NCI-H446 treated with DMSO at 0.1 percent for 48 hours (cell line): ENCODE results near the gene SEMA5A.
"Not testable (repeated sequence)": the region's sequence is repeated elsewhere in the genome, so short reads cannot be mapped to it uniquely, and the experiment has no call there.

Source experiments
- DNase-seq: peaks from one replicate; lab custom pipeline; 2025; lab: John Stamatoyannopoulos, UW

Gene SEMA5A

DNA sequence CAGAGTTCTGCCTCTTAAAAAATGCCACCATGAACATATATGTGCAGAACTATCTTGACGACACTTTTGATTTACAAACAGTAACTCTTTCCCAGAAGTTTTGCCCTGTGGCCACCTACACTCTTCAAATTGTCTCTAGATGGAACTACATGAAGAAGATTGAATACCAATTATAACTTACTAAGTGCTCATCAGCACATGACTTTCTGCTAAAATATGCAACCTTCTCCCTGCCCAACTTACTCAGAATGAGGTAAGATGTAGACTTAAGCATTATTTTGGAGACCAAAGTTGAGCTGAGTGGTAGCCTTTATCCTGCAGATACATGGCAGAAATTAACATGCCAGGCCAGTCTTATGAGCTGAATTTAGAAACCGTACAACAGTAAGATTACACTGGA is 105.4 kb downstream of the SEMA5A start:
- no peak for DNase-seq

DNA sequence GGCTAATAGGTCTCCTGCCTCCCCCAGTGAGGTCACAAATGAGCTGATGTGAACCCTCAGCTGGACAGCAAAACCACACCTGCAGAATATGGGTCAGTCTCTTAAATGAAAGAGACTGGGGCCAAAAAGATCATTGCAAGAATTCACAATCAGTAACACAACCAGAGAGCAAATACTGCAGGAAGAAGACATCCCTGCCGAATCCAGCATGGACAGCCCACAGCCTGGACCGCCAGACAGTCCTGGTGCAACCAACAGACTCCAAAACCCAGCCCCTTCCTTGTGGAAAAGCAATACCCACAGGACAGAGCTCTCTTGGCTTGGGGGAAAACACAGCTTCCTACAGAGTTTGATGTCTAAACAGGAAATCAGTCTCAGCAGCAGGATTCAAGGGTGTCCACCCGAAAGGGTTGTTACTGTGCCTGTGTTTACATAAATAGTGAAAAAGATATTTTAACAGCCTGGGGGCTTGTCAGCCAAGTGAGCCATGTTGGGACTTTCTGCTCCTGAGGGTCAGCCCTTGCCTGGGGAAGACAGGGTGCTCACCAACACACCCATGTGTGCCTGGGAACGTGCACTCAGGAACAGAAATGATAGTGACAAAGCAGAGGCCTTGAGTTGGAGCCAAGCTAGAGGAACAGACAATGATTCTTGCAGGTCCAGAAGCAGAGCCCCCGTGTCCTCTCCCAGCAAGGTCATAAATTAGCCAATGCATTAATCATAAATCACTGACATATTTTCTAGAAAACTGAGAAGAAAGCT is 106.2 kb downstream of the SEMA5A start:
- DNase-seq: no peak

DNA sequence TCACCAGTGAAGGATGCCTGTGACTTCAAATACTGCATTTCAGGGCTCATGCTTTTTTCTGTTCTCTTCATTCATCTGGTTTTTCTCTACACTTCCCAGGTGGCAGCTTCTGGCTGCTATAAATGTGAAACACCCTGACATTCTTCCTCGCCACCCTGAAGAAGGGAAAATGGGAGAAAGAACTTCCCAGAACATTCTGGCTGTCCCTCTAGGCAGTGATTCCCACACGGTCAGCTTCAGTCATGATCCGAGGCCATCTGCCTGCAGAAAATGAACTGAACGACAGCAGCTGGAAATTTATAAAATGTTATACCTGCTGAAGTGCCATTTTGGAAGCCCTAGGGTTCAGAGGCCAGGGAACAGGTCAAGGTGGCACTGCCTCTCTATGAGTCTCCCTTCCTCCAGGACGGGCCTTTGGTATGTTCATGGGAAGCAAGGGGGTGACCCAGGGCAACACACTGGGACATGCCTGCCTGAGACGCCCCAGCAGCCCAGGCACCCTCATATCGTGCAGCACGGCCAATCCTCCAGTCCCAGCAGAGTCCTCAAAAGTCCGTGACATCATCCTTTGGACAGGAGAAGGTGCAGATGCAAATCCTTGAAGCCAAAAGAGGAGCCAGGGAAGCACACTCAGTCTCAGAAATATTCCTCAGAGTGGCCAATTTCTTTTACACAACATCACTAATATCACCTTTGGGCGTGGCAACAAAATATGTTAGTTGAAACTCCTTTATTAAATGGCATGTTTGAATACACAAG is 107.1 kb downstream of the SEMA5A start:
- no peak for DNase-seq

DNA sequence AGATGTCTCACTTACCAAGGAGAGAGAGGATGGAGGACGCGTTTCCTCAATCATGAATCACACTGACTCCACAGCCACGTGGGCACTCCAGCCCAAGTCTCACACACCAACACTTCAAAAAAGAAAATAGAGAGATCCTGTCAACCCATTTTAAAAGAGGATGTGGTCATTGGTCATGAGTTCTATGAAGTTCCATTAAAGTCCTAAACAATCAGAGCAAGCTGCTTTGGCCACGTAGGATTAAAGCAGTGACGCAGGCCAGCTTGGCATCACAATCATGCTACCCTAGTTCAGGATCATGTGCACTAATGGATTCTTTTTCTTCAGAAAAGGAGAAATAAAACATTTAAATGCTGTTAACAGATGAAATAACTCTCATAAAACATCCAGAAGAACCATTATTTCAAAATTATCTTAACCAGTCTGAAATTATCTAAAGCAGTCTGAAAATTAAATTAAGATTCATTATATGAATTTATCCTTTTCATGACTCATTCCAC is 108.1 kb downstream of the SEMA5A start:
- no peak for DNase-seq

DNA sequence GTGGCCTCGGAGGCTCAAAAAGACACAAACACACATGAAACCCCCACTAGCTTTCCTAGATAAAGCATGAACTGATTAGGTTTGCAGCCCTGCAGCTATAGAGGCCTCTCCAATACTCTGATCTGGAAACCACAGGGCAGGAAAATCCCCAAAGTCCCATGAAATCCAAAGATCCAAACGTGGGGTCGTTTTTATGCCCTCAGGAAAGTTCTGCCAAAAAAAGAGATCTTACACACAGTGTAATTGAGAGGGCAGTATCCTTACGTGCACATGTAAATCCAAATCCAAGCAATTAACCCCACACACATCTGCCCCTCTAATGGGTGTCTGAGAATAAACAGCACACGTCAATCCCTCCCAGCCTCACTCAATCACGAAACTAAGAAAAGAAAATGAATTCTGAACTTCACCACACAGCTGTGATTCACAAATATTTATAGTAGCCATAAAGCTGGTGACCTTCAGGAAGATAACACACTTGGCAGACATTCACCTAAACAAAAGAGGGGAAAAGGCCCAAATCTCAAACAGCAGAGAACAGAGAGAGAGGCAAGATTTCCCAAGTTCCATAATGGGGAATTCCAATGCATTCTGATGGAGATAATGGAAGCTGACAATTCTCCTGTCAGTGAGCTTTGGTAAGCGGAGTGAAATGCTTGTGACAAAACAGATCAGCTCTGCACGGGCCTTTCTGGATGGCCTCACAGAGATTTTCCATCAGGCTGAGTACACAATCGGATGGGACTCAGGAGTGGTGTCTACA is 114.2 kb downstream of the SEMA5A start:
- DNase-seq: no peak

DNA sequence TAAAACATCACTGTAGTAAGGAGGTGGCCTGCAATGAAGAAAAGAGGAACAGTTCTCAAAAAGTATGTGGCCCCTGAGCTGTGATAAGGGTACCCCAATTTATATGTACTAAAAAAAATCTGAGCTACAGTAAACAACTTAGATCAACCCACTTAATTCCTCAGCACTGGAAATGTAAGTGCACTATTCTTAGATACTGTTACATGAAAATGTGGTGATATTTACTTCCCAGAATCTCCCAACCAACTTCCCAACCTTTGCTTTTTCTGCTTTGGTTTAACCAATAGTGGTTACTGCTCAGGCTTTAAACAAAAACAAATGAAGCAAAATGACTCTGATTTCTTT is 114.8 kb downstream of the SEMA5A start:
- DNase-seq: no peak

DNA sequence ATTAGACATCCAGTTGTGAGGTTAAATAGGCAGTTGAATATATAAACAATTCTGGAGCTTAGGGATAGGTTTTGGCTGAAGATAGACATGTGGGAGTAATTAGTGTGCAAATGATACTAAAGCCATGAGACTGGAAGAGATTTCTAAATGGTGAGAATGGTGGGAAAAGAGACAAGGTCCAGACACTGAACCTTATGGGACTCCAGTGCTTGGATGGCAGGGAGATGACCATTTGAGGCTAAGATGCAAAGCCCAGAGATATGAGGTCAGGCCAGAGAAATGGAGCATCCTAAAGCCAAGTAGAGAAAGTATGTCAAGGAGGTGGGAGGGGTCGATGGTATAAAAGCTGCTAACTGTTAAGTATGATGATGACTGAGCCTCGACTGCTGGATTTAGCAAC is 115.6 kb downstream of the SEMA5A start:
- DNase-seq: no peak

DNA sequence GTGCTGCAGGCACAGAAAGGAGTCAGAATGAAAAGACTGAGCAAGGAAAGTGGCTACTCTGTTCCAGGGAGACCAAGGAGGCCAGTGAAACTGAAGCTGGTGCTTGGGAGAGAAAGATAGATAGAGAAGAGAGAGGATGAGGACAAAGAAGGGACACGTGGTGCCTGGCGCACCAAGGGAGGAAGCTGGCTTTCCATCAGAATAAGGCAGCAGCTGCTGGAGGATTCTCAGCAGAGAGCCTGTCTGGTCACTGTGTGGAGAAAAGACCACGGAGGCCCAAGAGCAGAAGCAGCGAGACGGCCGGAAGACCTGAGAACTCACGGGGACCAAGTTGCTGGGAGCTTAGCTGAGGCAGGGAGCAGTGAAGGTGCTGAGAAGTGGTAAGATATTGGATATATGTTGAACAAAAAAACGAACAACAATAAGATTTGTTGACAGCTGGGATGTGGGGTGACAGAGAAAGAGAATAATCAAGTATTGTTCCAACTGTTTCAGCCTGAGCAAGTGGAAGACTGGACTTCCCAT is 116.1 kb downstream of the SEMA5A start:
- DNase-seq: no peak

DNA sequence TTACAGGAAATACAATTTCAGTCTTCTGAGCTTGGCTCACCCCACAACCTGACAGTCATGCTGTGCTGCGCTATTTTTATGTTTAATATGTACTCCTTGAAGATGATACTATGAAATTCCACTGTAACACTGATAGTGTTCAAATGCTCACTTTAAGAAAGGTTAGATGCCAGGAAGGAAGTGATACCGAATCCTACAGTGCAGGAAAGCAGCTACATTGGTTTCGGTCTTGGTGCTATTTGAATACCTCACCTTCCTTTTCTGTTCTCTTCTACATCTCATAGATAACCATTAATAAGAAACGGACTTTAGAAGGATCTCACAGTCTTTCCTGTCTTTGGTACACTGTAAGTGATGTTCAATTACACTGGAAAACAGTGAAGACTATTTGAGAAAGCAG is 117.6 kb downstream of the SEMA5A start:
- no peak for DNase-seq

DNA sequence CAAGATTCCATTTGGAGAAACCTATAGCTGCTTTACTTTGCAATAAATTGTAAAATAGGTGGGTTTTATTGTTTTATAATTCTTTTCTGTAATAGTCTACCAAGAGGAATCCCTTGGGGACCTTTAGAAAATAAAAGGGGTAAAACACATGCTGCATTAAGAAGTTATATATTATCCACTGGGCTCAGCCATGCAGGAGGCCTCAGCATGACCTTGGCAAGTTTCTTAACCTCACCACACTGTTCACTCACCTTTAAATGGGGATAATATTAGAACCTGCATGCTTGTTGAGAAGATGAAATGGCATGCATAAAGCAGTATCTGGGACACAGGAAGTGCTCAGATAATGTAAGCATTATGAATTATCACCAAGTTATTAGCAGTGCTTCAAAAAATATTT is 120.2 kb downstream of the SEMA5A start:
- DNase-seq: no peak

DNA sequence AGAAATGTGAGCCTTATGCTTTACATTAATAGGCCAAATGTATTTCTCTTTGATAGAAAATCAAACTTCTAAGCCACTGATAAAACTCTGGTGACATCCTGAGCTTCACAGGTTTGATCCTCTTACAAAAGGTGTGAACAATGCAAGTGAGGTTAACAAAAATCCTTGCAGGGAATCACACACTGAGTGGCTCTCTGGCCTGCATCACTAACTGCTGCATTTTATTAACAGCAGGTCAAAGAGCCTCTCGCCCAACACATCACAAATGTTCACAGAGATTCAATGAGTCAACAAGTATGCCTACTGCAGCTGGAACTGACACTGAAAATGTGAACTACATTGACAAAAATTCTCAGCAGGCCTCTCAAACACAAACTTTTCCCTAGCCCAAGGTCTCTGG is 122.3 kb downstream of the SEMA5A start:
- no peak for DNase-seq

DNA sequence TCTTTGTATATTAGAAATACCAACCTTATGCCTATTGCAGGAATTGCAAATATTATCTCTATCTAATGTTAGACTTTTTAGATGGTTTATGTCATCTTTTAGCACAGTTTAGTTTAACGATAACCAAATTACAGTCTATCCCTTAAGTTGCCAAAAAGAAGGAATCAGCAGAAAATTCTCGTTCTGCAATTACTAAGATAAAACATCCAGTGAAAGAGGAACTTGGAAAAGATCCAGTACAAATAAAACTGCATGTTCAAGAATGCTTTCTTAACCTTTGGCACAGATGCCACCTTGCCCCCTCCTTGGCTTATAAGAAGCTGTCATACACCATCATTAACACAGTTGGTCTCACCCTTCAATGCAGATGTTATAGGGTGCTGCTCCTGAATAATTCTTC is 124.0 kb downstream of the SEMA5A start:
- DNase-seq: no peak

DNA sequence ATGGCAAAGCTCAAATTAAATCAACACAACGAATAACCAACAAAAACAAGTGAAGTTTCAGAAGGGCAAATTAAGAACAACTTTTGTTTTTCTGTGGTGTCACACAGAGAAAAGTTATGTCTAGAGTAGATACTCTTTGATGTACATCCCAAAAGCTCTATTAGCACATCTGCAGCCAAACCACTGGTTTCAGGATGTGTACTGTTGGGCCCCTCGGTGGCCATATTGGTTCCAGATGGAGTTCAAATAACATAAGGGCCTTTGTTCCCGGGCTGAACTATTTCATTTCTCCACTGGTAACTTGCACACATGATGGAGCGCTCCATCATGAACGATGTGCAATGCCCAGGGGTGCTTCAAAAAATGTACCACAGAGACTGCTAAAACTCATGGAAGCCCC is 126.1 kb downstream of the SEMA5A start:
- no peak for DNase-seq

DNA sequence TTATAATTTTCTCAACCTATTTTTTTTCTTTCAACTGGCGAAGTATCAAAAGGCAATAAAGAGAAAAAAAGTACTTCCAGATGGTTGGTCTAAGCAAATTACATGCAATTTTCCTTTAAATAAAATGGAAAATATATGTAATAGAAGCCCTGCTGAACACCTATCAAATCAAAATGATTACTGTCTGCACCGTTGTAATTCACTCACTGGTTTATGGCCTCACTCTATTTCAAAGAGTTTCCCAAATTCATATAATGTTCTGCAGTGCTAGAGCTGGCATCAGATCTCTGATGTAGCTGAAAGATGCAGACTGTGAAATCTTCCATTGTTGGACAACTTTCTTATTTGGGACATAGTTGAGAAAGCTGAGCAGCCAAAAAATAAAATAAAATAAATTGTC is 130.3 kb downstream of the SEMA5A start:
- DNase-seq: no peak

DNA sequence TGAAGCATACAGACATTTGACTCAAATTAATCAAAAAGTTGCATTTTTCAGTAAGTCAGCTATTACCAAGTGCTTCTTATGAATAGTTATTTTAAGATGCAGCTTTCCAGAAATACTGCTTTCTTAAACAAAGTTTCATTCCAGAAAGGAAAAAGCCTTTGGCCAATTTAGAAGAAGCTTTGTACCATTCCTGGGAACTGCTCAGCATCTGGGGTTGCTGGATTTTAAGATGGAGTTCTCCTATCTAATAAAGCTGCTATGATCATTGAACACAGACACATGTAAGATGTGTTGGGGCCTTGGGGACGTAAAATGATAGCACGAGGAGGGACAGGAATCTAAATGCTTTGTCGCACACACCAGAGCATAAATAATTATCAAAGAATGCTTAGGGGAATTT is 130.8 kb downstream of the SEMA5A start:
- DNase-seq: no peak

DNA sequence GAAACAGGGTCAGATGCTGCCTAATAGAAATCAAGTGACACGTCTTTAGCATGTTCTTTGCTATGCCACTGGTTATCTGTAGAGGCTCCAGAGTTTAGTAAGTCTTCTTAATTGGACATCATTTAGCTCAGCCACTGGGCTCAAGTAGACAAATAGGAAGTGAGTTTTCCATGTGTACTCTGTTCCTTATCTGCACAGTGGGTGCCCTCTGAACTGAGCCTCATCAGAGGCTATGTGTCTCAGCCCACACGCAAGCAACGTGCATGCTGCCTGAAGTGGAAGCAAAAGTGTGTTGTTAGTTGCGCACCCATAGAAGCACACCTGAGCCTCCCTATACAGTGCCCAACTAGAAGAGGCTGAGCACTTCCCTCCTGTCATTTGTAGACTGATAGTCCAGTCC is 134.7 kb downstream of the SEMA5A start:
- DNase-seq: no peak

DNA sequence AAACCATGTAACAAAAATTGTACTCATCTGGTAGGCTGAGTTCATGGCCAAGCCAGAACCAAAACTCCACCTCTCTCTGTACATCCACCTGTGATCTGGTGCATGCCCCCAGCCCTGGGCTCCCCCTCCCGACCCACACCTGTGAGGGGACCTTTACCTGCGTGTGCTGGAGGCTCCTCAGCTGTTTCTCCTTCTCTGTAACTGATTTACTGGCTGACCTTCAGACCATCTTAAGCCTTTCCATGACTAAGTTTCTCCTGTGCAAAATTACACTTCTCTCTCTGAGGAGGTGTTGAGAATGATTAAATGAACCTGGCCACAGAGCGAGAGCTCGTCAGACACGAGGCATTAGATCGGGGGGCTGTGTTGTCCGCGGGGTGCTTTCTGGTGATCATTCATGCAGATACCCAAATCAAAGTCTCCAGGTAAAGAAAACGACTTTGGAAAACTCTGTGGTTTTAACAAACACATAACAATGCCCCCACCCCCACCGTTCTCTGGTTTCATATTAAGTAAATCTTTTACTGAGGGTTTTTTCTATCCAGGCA is 136.4 kb downstream of the SEMA5A start:
- DNase-seq: no peak

DNA sequence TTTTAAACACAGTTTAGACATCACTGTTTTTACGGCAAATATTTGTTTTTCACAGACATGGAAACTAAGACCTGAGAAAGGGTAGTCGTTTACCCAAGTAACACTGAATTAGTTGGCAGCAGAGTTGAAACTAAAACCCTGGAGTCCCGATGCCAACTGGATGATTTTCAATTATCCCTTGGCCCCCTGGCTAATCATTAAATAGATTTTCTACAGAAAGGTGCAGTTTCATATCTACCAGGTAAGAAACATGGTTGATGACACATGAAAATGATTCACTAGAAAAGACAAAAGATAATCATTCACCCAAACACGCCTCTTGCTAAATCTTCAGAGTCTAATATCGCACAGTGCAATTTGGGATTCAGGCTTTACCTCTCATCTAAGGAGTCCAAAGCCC is 136.9 kb downstream of the SEMA5A start:
- DNase-seq: no peak

DNA sequence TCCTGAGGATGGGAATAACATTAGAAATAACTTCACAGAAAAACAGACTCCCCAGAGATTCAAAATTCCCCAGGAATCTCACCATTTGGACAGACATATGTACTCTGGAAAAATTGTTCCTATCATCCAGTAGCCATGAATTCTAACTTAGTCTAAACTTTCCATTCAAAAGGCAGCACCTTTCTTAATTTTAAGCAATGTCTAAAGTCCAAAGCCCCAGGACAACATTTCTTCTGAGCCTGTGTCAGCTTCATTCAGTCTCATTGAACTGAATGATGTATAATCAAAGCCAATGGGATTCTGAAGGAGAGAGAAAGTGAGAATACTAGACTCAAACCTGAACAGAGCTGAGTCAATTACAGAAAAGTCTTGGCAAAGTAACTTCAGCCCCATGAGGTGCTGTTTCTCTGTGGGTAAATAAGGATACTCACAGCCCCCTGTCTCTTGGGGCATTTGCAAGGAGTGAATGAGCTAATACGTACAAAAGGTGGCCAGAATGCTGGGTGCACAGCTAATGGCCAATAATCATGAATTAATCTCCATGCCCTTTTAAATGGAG is 140.6 kb downstream of the SEMA5A start:
- DNase-seq: no peak

DNA sequence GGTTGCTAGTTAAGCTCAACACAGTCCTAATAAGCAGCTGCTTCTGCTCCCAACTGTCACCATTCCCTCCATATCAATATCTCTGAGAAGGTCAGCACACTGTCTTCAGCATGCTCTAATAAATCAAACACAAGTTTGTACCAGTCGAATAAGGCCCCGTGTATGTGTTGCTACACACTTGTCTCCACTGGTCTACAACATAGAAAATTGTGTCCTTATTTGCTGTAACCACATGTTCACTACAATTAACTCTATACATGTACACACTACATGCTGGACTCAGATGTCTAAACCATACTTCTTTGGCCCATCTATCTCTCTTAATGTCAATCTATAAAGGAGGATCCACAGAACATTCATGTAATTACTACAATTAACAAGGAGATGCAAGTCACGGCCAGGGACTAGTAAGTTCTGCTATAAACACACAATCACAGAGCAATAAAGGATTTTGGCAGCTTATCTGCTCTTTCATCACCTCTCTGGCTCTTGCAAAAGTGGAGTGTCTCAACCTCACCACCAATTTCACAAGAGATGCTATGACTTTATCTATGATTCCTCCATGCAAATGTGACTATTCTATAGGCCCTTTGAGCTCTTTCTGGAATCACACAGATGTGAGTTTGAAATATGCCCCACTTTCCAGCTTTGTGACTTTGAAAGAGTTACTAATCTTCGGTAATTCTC is 143.9 kb downstream of the SEMA5A start:
- no peak for DNase-seq

DNA sequence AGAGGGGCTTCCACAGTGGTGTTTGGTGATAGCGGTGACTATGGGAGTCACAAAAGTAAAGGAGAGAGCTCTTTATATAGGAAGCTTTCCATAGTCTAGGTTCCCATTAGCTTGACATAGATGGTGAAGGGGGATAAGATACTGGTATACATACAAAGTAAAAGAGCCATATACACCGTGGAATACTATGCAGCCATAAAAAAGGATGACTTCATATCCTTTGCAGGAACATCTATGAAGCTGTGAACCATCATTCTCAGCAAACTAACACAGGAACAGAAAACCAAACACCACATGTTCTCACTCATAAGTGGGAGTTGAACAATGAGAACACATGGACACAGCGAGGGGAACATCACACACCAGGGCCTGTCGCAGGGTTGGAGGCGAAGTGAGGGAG is 146.1 kb downstream of the SEMA5A start:
- DNase-seq: not testable (repeated sequence)
